Bladder microvascular endothelial cell (primary cell): ENCODE data around the gene CDCA8. TPM values are rescaled to one million over a fixed set of nuclear protein-coding genes. Genes with fewer than 3 reads are reported as not detected.

ENCODE experiments used
- total RNA-seq: library from RNA; depleted of rRNA; stranded (reverse); fragments of >200 nt; gene quantifications from 2 replicates; pipeline ENCODE4 v1.2.3, GENCODE V29; 2014

The CDCA8 gene
- total RNA-seq = 6.7 and 10.4 TPM in 2 replicates

GRCh38 chr1:37692078-37692833 lies at the start of gene CDCA8:
TSS of gene CDCA8 (plus strand) at chr1:37692516. CDS start at chr1:37692691, 175 bp downstream.

Other genes starting within 250 kb of the CDCA8 start
- 4.4 and 6.6 TPM in 2 replicates for gene ZC3H12A, start 217.9 kb upstream of the CDCA8 start, total RNA-seq
- 36.1 and 55.7 TPM in 2 replicates for gene MEAF6, start 177.8 kb upstream of the CDCA8 start, total RNA-seq
- gene SNIP1, start 138.2 kb upstream of the CDCA8 start, total RNA-seq = 10.2 and 17.7 TPM in 2 replicates
- 0.65 and 1.2 TPM in 2 replicates for gene DNALI1, start 135.6 kb upstream of the CDCA8 start, total RNA-seq
- 42.1 and 79.9 TPM in 2 replicates for gene GNL2, start 96.6 kb upstream of the CDCA8 start, total RNA-seq
- not detected in 2 replicates for gene RSPO1, start 57.6 kb upstream of the CDCA8 start, total RNA-seq
- gene EPHA10, start 72.6 kb downstream of the CDCA8 start, total RNA-seq = under 0.01 TPM in 1 of 2 replicates, not detected in the other
- 0.32 and 1.6 TPM in 2 replicates for gene MANEAL, start 101.3 kb downstream of the CDCA8 start, total RNA-seq
- gene C1orf122, start 115.3 kb downstream of the CDCA8 start, total RNA-seq = 7.4 and 8.8 TPM in 2 replicates
- gene YRDC, start 115.7 kb downstream of the CDCA8 start, total RNA-seq = 12.5 and 18.0 TPM in 2 replicates
- 1.9 and 4.8 TPM in 2 replicates for gene MTF1, start 167.1 kb downstream of the CDCA8 start, total RNA-seq